Measurements from ENCODE around the gene ITSN1. TPM values are rescaled to one million over a fixed set of nuclear protein-coding genes. Genes with fewer than 3 reads are reported as not detected.

The ITSN1 gene
- total RNA-seq, 4 donors from 2014 or later, result 14.5 to 33.1 (median 26.9) TPM

DNA sequence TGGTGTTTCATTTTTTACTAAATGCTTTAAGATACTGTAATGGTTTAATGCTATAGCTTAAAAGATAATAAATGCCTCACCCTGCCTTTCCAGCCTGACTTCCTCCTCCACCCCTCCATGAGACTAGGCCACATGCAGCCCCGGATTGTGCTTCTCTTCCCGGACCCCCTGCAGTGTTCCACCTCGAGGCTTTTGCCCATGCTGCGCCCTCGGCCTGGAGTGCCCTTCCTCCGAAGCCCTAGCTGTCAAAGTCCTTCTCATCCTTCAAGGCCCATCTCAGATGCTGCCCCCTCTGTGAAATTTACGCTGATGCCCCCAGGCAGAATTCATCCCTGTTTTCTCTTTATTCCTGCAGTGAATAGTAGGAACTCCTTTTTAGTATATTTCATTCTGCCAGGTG, 174.8 kb downstream of the ITSN1 start:
- in situ Hi-C loops (cut with MboI; ENCODE audit: low sequenced_read_pairs in 4 of 4) (no loop called here), intact Hi-C loops (cut with DNase I; ENCODE audit: low total_unique reads) (no loop called here)
- Histone ChIP-seq H3K36me3 (peaks cover 0 to 15% of the 10 kb centered on the region in 2 donors), H3K27me3 (no peaks in the 10 kb centered on the region), H3K4me1 (peaks cover 0 to under 1% of the 10 kb centered on the region in 2 donors), H3K27ac (no peak overlapping the region), H3K9me3 (no peaks in the 10 kb centered on the region), H3K4me3 (no peak overlapping the region)
- TF ChIP-seq, protein P1, sequence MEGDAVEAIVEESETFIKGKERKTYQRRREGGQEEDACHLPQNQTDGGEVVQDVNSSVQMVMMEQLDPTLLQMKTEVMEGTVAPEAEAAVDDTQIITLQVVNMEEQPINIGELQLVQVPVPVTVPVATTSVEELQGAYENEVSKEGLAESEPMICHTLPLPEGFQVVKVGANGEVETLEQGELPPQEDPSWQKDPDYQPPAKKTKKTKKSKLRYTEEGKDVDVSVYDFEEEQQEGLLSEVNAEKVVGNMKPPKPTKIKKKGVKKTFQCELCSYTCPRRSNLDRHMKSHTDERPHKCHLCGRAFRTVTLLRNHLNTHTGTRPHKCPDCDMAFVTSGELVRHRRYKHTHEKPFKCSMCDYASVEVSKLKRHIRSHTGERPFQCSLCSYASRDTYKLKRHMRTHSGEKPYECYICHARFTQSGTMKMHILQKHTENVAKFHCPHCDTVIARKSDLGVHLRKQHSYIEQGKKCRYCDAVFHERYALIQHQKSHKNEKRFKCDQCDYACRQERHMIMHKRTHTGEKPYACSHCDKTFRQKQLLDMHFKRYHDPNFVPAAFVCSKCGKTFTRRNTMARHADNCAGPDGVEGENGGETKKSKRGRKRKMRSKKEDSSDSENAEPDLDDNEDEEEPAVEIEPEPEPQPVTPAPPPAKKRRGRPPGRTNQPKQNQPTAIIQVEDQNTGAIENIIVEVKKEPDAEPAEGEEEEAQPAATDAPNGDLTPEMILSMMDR (IDR thresholded peaks at IDR 0.05 in 4 of 5, conservative IDR thresholded peaks at IDR 0.05 in 1 of 5), result no peak
- no peak for TF ChIP-seq POLR2A (IDR thresholded peaks at IDR 0.05)
- DNase-seq (no peak), ATAC-seq (no peak)

DNA sequence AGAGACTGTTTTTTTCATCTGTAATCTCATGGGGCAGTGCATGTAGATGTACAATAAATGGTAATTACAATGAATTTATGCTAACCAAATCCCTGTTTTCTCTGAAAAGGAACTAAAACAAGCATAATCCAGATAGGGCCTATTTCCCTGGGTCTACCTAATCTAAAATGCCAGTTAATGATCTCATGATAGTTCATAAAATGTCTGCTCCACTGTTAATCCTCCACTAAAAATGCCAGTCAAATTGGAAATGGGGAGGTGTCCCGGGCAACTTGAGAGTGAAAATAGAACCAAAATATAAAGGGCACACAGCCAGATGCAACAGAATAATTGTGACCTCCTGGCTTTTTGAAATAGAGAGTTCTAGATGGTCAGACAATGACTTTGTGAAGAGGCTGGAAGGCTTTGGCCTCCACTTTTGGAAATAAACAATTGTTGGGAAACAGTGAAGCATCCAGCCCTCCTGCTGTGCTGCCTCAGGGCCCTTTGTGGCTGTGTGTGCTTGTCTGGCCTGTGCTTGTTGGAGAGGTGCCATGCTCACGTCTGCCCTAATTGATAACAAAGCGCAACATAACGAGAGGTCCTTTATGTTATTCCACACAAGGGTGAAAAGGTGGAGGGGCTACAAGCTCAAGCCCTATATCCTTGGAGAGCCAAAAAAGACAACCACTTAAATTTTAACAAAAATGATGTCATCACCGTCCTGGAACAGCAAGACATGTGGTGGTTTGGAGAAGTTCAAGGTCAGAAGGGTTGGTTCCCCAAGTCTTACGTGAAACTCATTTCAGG, 175.6 kb downstream of the ITSN1 start:
- Histone ChIP-seq H3K36me3 (peaks cover 0 to 15% of the 10 kb centered on the region in 2 donors), H3K4me3 (no peak overlapping the region), H3K27ac (no peak overlapping the region), H3K27me3 (no peaks in the 10 kb centered on the region), H3K4me1 (no peaks in the 10 kb centered on the region), H3K9me3 (no peaks in the 10 kb centered on the region)
- intact Hi-C loops (cut with DNase I; ENCODE audit: low total_unique reads) (no loop called here), in situ Hi-C loops (cut with MboI; ENCODE audit: low sequenced_read_pairs in 4 of 4) (no loop called here)
- TF ChIP-seq POLR2A (IDR thresholded peaks at IDR 0.05), result no peak
- TF ChIP-seq, protein P1 (IDR thresholded peaks at IDR 0.05 in 4 of 5, conservative IDR thresholded peaks at IDR 0.05 in 1 of 5), result no peak
- ATAC-seq (no peak), DNase-seq (no peak)

DNA sequence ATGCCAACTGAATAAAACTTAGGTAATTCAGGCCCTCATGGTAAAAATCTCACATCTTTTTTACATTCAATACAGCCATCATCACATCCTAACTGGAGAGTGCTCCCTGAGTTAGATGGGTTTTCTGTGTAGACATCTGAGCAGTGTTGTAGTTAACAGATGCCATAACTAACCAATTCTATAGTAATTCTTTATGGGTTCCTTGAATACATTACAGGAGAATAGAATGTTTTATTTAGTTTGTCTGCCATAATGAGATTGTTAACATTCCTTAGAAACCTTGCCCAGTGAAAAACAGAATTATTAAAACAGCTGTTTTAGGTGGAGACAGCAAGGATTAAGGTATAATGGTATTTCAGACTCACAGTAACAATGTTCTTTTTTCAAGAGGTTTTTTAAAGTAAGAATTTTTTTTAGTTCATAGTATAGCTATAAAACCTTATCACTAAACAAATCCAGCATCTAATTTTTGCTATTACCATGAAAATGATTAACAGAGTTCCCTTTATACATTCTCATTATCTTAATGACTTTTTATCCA, 178.0 kb downstream of the ITSN1 start:
- Histone ChIP-seq H3K27me3 (no peaks in the 10 kb centered on the region), H3K9me3 (no peaks in the 10 kb centered on the region), H3K36me3 (peaks cover 0 to 7% of the 10 kb centered on the region in 2 donors), H3K4me3 (no peak overlapping the region), H3K4me1 (peaks cover 4 to 6% of the 10 kb centered on the region in 2 donors), H3K27ac (no peak overlapping the region)
- intact Hi-C loops (cut with DNase I; ENCODE audit: low total_unique reads), result no loop called here
- ATAC-seq (no peak), DNase-seq (no peak)
- in situ Hi-C loops (cut with MboI; ENCODE audit: low sequenced_read_pairs in 4 of 4), result no loop called here
- TF ChIP-seq, protein P1 (IDR thresholded peaks at IDR 0.05 in 4 of 5, conservative IDR thresholded peaks at IDR 0.05 in 1 of 5), result no peak
- no peak for TF ChIP-seq POLR2A (IDR thresholded peaks at IDR 0.05)

DNA sequence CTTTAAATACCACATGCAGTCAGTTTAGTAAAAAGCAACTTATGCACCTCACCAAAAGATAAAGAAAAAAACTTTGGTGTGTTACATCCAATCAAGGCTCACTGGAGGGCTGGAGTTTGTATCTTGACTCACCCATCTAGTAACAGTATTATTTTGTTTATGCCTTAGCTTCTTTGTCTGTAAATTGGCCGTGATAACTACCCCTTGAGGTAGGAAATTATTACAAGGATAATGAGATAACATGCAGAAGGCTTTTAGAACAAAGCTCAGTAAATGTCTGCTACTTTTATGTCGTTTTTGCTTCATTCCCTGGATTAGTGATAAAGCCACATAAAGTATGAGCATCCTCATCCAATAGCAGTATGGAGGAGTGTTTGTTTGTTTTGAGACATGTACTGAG, 178.5 kb downstream of the ITSN1 start:
- peaks cover 8 to 9% of the 10 kb centered on the region in 2 donors for H3K4me1 ChIP-seq
- TF ChIP-seq, protein P1 (IDR thresholded peaks at IDR 0.05 in 4 of 5, conservative IDR thresholded peaks at IDR 0.05 in 1 of 5), result no peak
- TF ChIP-seq POLR2A (IDR thresholded peaks at IDR 0.05), result no peak
- intact Hi-C loops (cut with DNase I; ENCODE audit: low total_unique reads) (no loop called here), in situ Hi-C loops (cut with MboI; ENCODE audit: low sequenced_read_pairs in 4 of 4) (no loop called here)
- H3K27ac ChIP-seq, result no peak overlapping the region
- no peak overlapping the region for H3K4me3 ChIP-seq
- H3K27me3 ChIP-seq, result no peaks in the 10 kb centered on the region
- peaks cover 0 to 7% of the 10 kb centered on the region in 2 donors for H3K36me3 ChIP-seq
- H3K9me3 ChIP-seq, result no peaks in the 10 kb centered on the region
- ATAC-seq, result no peak
- DNase-seq, result no peak

All from gastrocnemius medialis (tissue), 4 donors.